A549 (cell line): ENCODE results near the gene KCNAB3.

Experiments used
- BHLHE40 ChIP-seq: IDR thresholded peaks from 2 replicates; pipeline ENCODE4 v1.6.1; 2012; ENCODE audit warnings: low read depth, low read length, inconsistent platforms
- CBX2 ChIP-seq: fragments of 200-600 bp; sonication (generic); IDR thresholded peaks from 2 replicates; pipeline ENCODE4 v1.6.1; 2016; ENCODE audit warnings: low read depth, mild to moderate bottlenecking, borderline replicate concordance
- ESRRA ChIP-seq: fragments of 150-350 bp; IDR thresholded peaks from 2 replicates; pipeline ENCODE4 v1.6.1; 2014; ENCODE audit warnings: mild to moderate bottlenecking, low read length, borderline replicate concordance
- JUN ChIP-seq, 2 experiments: fragments of >200 bp; sonication (Bioruptor Twin); formaldehyde crosslinking; IDR thresholded peaks; 2 replicates in 1 of 2; 3 replicates in 1 of 2; pipeline ENCODE4 v1.6.1; 2016 to 2017
- MYC ChIP-seq: IDR thresholded peaks from 2 replicates; pipeline ENCODE4 v1.6.1; 2012; ENCODE audit warnings: mild to moderate bottlenecking, inconsistent platforms, low read length, improper control_type of control experiment, borderline replicate concordance
- PHF8 ChIP-seq: fragments of 200-600 bp; sonication (generic); IDR thresholded peaks from 2 replicates; pipeline ENCODE4 v1.6.1; 2016; ENCODE audit warnings: low read depth, mild to moderate bottlenecking, antibody characterized with exemption, moderate library complexity, borderline replicate concordance
- RAD21 ChIP-seq, 2 experiments: fragments of >200 bp in 1 of 2; sonication (Bioruptor Twin) in 1 of 2; formaldehyde crosslinking in 1 of 2; IDR thresholded peaks in 1 of 2; conservative IDR thresholded peaks in 1 of 2; 2 replicates in 1 of 2; 3 replicates in 1 of 2; pipeline ENCODE4 v1.6.1; 2012 to 2018; ENCODE audit warnings: inconsistent platforms in 1 of 2
- TF ChIP-seq, protein P1 (sequence below): fragments of >200 bp; sonication (Bioruptor Twin); formaldehyde crosslinking; IDR thresholded peaks from 3 replicates; pipeline ENCODE4 v1.5.1; 2016
- TF ChIP-seq, protein P2 (sequence below): fragments of 450-650 bp; IDR thresholded peaks from 2 replicates; pipeline ENCODE4 v1.6.1; 2014; ENCODE audit warnings: antibody characterized with exemption

DNA sequence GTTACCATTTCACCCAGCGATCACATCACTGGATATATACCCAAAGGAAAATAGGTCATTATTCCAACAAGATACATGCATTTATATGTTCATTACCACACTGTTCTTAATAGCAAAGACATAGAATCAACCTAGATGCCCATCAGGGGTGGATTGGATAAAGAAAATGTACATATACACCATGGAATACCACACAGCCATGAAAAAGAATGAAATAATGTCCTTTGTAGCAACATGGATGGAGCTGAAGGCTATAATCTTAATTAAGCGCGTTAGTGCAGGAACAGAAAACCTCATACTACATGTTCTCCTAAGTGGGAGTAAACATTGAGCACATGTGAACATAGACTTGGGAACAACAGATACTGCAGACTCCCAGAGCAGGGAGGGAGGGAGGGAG lies 20.9 kb upstream of the KCNAB3 start:
- TF ChIP-seq PHF8: no peak
- TF ChIP-seq CBX2: no peak
- TF ChIP-seq RAD21 (conservative IDR thresholded peaks at IDR 0.05 in 1 of 2, IDR thresholded peaks at IDR 0.05 in 1 of 2): no peak
- TF ChIP-seq, protein P1, sequence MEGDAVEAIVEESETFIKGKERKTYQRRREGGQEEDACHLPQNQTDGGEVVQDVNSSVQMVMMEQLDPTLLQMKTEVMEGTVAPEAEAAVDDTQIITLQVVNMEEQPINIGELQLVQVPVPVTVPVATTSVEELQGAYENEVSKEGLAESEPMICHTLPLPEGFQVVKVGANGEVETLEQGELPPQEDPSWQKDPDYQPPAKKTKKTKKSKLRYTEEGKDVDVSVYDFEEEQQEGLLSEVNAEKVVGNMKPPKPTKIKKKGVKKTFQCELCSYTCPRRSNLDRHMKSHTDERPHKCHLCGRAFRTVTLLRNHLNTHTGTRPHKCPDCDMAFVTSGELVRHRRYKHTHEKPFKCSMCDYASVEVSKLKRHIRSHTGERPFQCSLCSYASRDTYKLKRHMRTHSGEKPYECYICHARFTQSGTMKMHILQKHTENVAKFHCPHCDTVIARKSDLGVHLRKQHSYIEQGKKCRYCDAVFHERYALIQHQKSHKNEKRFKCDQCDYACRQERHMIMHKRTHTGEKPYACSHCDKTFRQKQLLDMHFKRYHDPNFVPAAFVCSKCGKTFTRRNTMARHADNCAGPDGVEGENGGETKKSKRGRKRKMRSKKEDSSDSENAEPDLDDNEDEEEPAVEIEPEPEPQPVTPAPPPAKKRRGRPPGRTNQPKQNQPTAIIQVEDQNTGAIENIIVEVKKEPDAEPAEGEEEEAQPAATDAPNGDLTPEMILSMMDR: no peak
- TF ChIP-seq ESRRA: no peak
- no peak for TF ChIP-seq MYC
- TF ChIP-seq BHLHE40: no peak
- TF ChIP-seq, protein P2, sequence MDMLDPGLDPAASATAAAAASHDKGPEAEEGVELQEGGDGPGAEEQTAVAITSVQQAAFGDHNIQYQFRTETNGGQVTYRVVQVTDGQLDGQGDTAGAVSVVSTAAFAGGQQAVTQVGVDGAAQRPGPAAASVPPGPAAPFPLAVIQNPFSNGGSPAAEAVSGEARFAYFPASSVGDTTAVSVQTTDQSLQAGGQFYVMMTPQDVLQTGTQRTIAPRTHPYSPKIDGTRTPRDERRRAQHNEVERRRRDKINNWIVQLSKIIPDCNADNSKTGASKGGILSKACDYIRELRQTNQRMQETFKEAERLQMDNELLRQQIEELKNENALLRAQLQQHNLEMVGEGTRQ: no peak
- TF ChIP-seq JUN (IDR thresholded peaks at IDR 0.05): no peak
